Measurements from ENCODE around the gene ARHGEF25.
"Not testable (repeated sequence)": the region's sequence is repeated elsewhere in the genome, so short reads cannot be mapped to it uniquely, and the experiment has no call there.

The ARHGEF25 gene

DNA sequence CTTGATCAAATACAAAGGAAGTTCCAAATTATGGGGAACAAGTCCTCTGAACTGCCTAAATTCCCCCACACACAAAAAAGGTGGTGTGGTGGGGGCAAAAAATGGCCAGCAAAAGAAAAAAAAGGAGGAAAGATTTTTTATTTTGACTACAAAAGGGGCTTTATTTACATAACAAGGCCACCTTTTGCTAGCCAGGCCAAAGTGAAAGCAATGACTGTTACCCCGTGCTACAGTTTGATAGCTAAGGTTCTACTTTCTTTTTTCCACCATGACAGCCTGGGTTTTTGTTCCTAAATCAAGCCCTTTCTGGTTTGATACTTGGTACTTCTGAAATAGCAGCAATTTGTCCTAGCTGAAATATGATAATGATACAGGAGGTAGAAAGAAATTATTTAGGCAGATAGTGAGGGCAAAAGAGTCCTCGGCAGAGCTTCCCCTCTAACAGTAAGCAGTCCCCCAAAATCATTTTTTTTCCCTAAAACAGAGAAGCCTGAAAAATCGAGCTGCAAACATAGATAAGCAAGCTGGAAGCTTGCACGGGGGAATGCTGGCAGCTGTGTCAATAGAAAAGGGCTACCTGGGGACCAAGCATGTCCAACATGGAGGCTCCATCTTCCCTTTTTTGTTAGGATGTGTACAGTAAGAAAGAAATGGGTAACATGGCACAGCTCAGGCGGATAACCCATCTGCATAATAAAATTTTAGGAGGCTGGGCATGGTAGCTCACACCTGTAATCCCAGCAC is 30.6 kb downstream of the ARHGEF25 start:
- Mint-ChIP-seq H3K4me3 (no peak overlapping the region), H3K4me1 (no peaks in the 10 kb centered on the region), H3K9me3 (peaks cover 4% of the 10 kb centered on the region), H3K27ac (no peak overlapping the region), H3K36me3 (ENCODE audit: low read depth) (peaks cover 4% of the 10 kb centered on the region), H3K27me3 (peaks cover 15% of the 10 kb centered on the region)
- DNase-seq = no peak
- ATAC-seq = no peak

DNA sequence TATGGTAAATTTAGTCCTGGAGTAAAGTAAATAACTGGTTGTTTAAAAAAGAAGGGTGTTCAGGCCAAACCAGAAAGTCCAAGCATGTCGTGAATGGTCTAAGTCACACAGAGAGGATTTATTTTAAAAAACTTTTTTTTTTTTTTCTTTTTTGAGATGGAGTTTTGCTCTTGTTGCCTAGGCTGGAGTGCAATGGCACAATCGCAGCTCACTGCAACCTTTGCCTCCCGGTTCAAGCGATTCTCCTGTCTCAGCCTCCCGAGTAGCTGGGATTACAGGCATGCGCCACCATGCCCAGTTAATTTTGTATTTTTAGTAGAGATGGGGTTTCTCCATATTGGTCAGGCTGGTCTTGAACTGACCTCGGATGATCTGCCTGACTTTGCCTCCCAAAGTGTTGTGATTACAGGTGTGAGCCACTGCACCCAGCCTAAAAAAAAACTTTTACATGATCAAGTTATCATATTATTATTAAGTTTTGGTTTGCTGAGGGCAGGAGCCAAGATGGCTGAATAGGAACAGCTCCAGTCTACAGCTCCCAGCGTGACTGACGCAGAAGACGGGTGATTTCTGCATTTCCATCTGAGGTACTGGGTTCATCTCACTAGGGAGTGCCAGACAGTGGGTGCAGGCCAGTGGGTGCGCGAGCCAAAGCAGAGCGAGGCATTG is 34.9 kb downstream of the ARHGEF25 start:
- not testable (repeated sequence) for H3K27ac Mint-ChIP-seq; ATAC-seq; H3K27me3 Mint-ChIP-seq; H3K36me3 Mint-ChIP-seq (ENCODE audit: low read depth); H3K4me1 Mint-ChIP-seq; H3K4me3 Mint-ChIP-seq; H3K9me3 Mint-ChIP-seq; DNase-seq

DNA sequence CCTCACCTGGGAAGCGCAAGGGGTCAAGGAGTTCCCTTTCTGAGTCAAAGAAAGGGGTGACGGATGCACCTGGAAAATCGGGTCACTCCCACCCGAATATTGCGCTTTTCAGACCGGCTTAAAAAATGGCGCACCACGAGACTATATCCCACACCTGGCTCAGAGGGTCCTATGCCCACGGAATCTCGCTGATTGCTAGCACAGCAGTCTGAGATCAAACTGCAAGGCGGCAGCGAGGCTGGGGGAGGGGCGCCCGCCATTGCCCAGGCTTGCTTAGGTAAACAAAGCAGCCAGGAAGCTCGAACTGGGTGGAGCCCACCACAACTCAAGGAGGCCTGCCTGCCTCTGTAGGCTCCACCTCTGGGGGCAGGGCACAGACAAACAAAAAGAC is 35.4 kb downstream of the ARHGEF25 start:
- H3K27ac Mint-ChIP-seq; DNase-seq; H3K9me3 Mint-ChIP-seq; H3K4me1 Mint-ChIP-seq; H3K4me3 Mint-ChIP-seq; H3K36me3 Mint-ChIP-seq (ENCODE audit: low read depth); ATAC-seq; H3K27me3 Mint-ChIP-seq: not testable (repeated sequence)

DNA sequence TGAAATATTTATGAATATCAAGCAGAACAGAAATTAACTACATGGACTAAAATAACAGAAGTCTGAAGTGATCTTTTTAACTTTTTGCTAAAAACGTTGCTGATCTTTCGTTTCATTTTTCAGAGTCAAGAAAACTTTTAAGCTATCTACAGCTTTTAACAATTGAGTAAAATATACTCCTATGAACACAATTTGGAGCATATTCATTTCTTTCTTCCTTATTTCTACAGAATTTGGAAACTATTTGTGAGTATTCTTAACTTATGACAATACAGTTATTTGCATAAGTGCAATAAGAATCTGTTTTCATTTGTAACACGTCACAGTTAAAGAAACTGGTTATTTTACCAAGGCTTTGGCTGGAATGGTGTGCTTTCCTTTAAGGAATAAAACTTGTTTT is 42.8 kb downstream of the ARHGEF25 start:
- ATAC-seq (no peak), DNase-seq (no peak)
- Mint-ChIP-seq H3K27me3 (peaks cover 5% of the 10 kb centered on the region), H3K4me1 (no peaks in the 10 kb centered on the region), H3K27ac (no peak overlapping the region), H3K36me3 (ENCODE audit: low read depth) (peaks cover 3% of the 10 kb centered on the region), H3K4me3 (no peak overlapping the region), H3K9me3 (peaks cover 8% of the 10 kb centered on the region)

DNA sequence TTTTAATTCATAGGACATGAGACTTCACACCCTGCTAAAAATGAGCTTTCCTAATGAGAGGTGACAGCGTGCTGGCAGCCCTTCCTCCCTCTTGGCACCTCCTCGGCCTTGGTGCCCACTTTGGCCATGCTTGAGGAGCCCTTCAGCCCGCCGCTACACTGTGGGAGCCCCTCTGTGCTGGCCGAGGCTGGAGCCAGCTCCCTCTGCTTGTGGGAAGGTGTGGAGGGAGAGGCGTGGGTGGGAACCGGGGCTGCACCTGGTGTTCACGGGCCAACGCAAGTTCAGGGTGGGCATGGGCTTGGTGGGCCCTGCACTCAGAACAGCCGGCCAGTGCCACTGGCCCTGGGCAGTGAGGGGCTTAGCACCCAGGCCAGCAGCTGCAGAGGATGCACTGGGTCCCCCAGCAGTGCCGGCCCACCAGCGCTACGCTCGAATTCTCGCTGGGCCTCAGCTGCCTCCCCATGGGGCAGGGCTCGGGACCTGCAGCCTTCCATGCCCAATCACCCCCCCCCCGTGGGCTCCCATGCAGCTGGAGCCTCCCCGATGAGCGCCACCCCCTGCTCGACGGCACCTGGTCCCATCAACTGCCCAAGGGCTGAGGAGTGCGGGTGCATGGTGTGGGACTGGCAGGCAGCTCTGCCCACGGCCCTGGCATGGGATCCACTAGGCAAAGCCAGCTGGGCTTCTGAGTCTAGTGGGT is 44.5 kb downstream of the ARHGEF25 start:
- Mint-ChIP-seq H3K36me3 (ENCODE audit: low read depth) (peaks cover 3% of the 10 kb centered on the region), H3K4me3 (no peak overlapping the region), H3K9me3 (peaks cover 8% of the 10 kb centered on the region), H3K4me1 (no peaks in the 10 kb centered on the region), H3K27me3 (peaks cover 5% of the 10 kb centered on the region), H3K27ac (no peak overlapping the region)
- ATAC-seq (no peak), DNase-seq (no peak)

DNA sequence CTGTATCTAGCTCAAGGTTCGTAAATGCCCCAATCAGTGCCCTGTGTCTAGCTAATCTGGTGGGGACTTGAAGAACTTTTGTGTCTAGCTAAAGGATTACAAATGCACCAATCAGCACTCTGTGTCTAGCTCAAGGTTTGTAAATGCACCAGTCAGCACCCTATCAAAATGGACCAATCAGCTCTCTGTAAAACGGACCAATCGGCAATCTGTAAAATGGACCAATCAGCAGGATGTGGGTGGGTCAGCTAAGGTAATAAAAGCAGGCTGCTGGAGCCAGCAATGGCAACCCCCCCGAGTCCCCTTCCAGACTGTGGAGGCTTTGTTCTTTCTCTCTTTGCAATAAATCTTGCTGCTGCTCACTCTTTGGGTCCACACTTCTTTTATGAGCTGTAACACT is 45.2 kb downstream of the ARHGEF25 start:
- H3K27me3 Mint-ChIP-seq; H3K4me3 Mint-ChIP-seq; H3K27ac Mint-ChIP-seq; H3K36me3 Mint-ChIP-seq (ENCODE audit: low read depth); H3K4me1 Mint-ChIP-seq; DNase-seq; ATAC-seq: not testable (repeated sequence)
- H3K9me3 Mint-ChIP-seq = peaks cover 13% of the 10 kb centered on the region

DNA sequence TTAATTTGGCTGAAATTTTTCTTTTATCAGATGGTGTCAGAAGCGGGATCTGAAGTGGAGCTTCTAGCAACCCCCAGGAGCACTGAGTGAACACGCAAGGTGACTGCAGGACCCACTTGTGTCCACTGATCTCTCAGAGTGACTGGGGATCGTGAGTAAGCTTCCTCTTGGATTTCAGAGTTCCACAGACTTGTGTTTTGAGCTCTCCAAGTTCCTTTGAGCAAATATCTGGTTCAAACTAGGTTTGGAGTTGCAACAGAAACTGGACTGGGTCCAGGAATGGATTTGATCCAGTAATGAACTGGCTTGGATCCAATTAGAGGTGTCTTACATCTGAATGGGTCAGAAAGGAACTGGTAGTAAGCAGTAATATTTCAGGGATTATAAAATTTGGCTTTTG is 46.5 kb downstream of the ARHGEF25 start:
- no peak for DNase-seq
- Mint-ChIP-seq H3K36me3 (ENCODE audit: low read depth) (peaks cover 3% of the 10 kb centered on the region), H3K9me3 (peaks cover 12% of the 10 kb centered on the region), H3K27me3 (peaks cover 5% of the 10 kb centered on the region), H3K4me3 (no peak overlapping the region), H3K27ac (no peak overlapping the region), H3K4me1 (no peaks in the 10 kb centered on the region)
- no peak for ATAC-seq

DNA sequence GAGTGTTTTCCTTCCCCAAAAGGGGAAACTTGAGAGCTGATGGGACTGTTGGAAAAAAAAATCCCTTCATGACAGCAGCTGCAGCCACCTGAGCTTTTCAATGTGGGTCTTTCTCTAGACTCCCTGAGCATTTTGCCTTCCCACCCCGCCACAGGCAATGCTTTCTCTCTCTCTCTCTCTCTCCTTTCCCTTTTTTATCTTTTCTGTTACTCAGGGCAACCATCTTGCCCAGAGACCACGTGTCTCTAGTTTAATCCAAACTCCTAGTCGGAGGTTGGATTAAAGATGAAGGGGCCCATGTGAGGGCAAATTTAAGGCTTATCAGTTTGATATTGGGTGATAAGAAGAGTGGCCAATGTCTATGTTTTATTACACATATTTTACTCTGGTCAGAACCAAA is 47.7 kb downstream of the ARHGEF25 start:
- H3K9me3 Mint-ChIP-seq = peaks cover 9% of the 10 kb centered on the region
- H3K4me1 Mint-ChIP-seq = no peaks in the 10 kb centered on the region
- DNase-seq = no peak
- peaks cover 2% of the 10 kb centered on the region for H3K36me3 Mint-ChIP-seq (ENCODE audit: low read depth)
- no peak for ATAC-seq
- H3K27ac Mint-ChIP-seq = no peak overlapping the region
- peaks cover 5% of the 10 kb centered on the region for H3K27me3 Mint-ChIP-seq
- no peak overlapping the region for H3K4me3 Mint-ChIP-seq

DNA sequence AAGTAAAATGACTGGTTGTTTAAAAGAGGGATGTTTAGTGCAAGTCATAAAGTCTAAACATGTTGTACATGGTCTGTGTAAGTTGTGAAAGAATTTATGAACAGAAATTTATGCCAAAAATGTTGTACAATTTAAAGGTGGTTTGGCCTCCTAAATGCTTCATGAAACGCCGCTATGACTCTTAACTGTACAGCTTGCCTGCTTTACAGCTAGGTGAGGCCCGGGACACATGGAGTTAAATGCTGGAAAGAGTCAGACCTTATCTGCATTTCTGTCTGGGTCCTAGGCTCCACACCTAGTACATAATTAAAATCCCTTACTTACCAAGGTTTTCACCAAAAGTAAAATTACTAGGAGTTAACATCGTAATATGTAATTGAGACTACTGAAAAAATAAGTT is 50.1 kb downstream of the ARHGEF25 start:
- DNase-seq (no peak), ATAC-seq (no peak)
- H3K9me3 Mint-ChIP-seq = peaks cover 7% of the 10 kb centered on the region
- H3K27me3 Mint-ChIP-seq = peaks cover 5% of the 10 kb centered on the region
- H3K4me1 Mint-ChIP-seq = no peaks in the 10 kb centered on the region
- no peaks in the 10 kb centered on the region for H3K36me3 Mint-ChIP-seq (ENCODE audit: low read depth)
- no peak overlapping the region for H3K27ac Mint-ChIP-seq
- H3K4me3 Mint-ChIP-seq = no peak overlapping the region

DNA sequence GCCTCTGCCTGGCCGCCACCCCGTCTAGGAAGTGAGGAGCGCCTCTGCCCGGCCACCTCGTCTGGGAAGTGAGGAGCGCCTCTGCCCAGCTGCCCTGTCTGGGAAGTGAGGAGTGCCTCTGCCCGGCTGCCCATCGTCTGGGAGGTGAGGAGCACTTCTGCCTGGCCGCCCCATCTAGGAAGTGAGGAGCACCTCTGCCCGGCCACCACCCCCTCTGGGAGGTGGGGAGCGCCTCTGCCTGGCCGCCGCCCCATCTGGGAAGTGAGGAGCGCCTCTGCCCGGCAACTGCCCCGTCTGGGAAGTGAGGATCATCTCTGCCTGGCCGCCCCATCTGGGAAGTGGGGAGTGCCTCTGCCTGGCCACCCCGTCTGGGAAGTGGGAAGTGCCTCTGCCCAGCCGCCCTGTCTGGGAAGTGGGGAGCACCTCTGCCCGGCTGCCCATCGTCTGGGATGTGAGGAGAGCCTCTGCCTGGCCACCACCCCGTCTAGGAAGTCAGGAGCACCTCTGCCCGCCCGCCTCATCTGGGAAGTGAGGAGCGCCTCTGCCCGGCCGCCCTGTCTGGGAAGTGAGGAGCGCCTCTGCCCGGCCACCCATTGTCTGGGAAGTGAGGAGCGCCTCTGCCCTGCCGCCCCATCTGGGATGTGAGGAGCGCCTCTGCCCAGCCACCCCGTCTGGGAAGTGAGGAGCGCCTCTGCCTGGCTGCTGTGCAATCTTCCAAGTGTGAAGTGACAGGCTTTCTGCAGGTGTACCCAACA is 54.0 kb downstream of the ARHGEF25 start:
- not testable (repeated sequence) for H3K4me3 Mint-ChIP-seq; H3K27ac Mint-ChIP-seq; DNase-seq; H3K4me1 Mint-ChIP-seq; H3K9me3 Mint-ChIP-seq; ATAC-seq; H3K27me3 Mint-ChIP-seq; H3K36me3 Mint-ChIP-seq (ENCODE audit: low read depth)

All from activated naive CD8-positive, alpha-beta T cell treated with anti-CD3 and anti-CD28 coated beads, Interleukin-2, amount 50 U/mL, for 24 hours (primary cell).